ENCODE measurements around the gene APOBEC3C. TPM values are rescaled to one million over a fixed set of nuclear protein-coding genes. Genes with fewer than 3 reads are reported as not detected.

The APOBEC3C gene
- total and polyA plus RNA-seq, 2 experiments from 2014 or later: 7.0 to 49.2 TPM

GRCh38 chr22:38971791-38972190 is 42.3 kb upstream of the APOBEC3C start:
- Mint-ChIP-seq H3K4me1 (no peaks in the 10 kb centered on the region; the same call in 2 of the 3 replicates), H3K4me3 (no peak overlapping the region), H3K27ac (no peak overlapping the region), H3K36me3 (ENCODE audit: low read depth) (peaks cover 17% of the 10 kb centered on the region; the same call in 2 of the 3 replicates), H3K9me3 (peaks cover 28% of the 10 kb centered on the region), H3K27me3 (ENCODE audit: insufficient read depth, low read depth, poor library complexity) (peaks cover 6% of the 10 kb centered on the region)
- H2AFZ ChIP-seq: no peak overlapping the region
- H3F3A ChIP-seq (replicated peaks; ENCODE audit: low read depth): no peaks in the 10 kb centered on the region
- no peak for ATAC-seq
- no peaks in the 10 kb centered on the region for H4K20me1 ChIP-seq (replicated peaks; ENCODE audit: insufficient read depth)
- no peak overlapping the region for H3K27ac ChIP-seq (ENCODE audit: low read depth)
- H3K4me3 ChIP-seq: no peak overlapping the region
- H3K4me2 ChIP-seq: no peak overlapping the region
- no peaks in the 10 kb centered on the region for H3K79me2 ChIP-seq (replicated peaks; ENCODE audit: insufficient read depth)
- no peaks in the 10 kb centered on the region for H3K9me2 ChIP-seq (ENCODE audit: insufficient read depth)
- H3K27me3 ChIP-seq (ENCODE audit: insufficient read depth): no peaks in the 10 kb centered on the region
- peaks cover 6% of the 10 kb centered on the region; the same call in 1 of the 2 replicates for H3K36me3 ChIP-seq (ENCODE audit: insufficient read depth)
- TF ChIP-seq POLR2AphosphoS5 (IDR thresholded peaks at IDR 0.05; ENCODE audit: low read depth) (no peak), CREB1 (CRISPR knock-in tag; IDR thresholded peaks at IDR 0.05; ENCODE audit: low read depth) (no peak), JUNB (IDR thresholded peaks at IDR 0.05; ENCODE audit: unreplicated experiment) (no peak), EZH2phosphoT487 (IDR thresholded peaks at IDR 0.05; ENCODE audit: unreplicated experiment) (no peak)
- no peaks in the 10 kb centered on the region for H3K4me1 ChIP-seq (ENCODE audit: insufficient read depth)
- no peak for DNase-seq (ENCODE audit: low spot score)

DNA sequence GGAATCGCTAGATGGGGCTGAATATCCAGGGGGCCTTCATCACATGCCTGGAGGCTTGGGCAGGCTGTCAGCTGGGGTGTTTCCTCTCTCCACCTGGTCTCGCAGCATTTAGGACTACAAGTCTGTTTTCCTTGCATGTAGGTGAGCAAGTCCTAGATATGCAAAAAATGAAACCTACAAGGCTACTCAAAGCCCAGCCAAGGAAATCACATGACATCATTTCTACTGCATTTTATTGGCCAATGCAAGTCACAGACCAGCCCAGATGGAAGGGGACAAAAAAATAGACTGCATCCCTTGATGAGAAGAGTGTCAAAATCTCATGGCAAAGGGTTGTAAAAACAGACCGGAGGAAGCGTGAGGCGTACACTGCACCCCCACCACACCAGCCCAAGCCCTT is 41.5 kb upstream of the APOBEC3C start:
- Histone ChIP-seq H3K4me2 (no peak overlapping the region), H2AFZ (no peak overlapping the region), H3K27ac (ENCODE audit: low read depth) (no peak overlapping the region), H3K9me2 (ENCODE audit: insufficient read depth) (no peaks in the 10 kb centered on the region), H3K4me3 (no peak overlapping the region), H3F3A (replicated peaks; ENCODE audit: low read depth) (no peaks in the 10 kb centered on the region), H3K79me2 (replicated peaks; ENCODE audit: insufficient read depth) (no peaks in the 10 kb centered on the region), H3K27me3 (ENCODE audit: insufficient read depth) (no peaks in the 10 kb centered on the region), H3K36me3 (ENCODE audit: insufficient read depth) (peaks cover 6% of the 10 kb centered on the region; the same call in 1 of the 2 replicates), H4K20me1 (replicated peaks; ENCODE audit: insufficient read depth) (no peaks in the 10 kb centered on the region), H3K4me1 (ENCODE audit: insufficient read depth) (no peaks in the 10 kb centered on the region)
- Mint-ChIP-seq H3K4me3 (no peak overlapping the region), H3K36me3 (ENCODE audit: low read depth) (peaks cover 24% of the 10 kb centered on the region; the same call in 2 of the 3 replicates), H3K27ac (no peak overlapping the region), H3K4me1 (no peaks in the 10 kb centered on the region; the same call in 2 of the 3 replicates), H3K27me3 (ENCODE audit: insufficient read depth, low read depth, poor library complexity) (peaks cover 5% of the 10 kb centered on the region), H3K9me3 (peaks cover 36% of the 10 kb centered on the region)
- ATAC-seq (no peak), DNase-seq (ENCODE audit: low spot score) (no peak)
- TF ChIP-seq POLR2AphosphoS5 (IDR thresholded peaks at IDR 0.05; ENCODE audit: low read depth): no peak
- no peak for TF ChIP-seq CTCF (conservative IDR thresholded peaks at IDR 0.05; ENCODE audit: low read depth in 2 of 2)
- TF ChIP-seq CREB1 (CRISPR knock-in tag; IDR thresholded peaks at IDR 0.05; ENCODE audit: low read depth): no peak
- no peak for TF ChIP-seq EZH2phosphoT487 (IDR thresholded peaks at IDR 0.05; ENCODE audit: unreplicated experiment)
- no peak for TF ChIP-seq NANOG (IDR thresholded peaks at IDR 0.05; ENCODE audit: borderline replicate concordance)
- TF ChIP-seq ZNF331 (CRISPR knock-in tag; IDR thresholded peaks at IDR 0.05; ENCODE audit: low read depth): no peak

Measured in GM23338 (cell line).